NOMO-1 (cell line): Measurements from ENCODE around the gene DAZAP1.
"Not testable (repeated sequence)": the region's sequence is repeated elsewhere in the genome, so short reads cannot be mapped to it uniquely, and the experiment has no call there.

Experiments
- DNase-seq, 2 experiments: peaks; one replicate each; lab custom pipeline; 2025; ENCODE audit not compliant: unreplicated experiment in 2 of 2; lab: John Stamatoyannopoulos, UW

The DAZAP1 gene

DNA sequence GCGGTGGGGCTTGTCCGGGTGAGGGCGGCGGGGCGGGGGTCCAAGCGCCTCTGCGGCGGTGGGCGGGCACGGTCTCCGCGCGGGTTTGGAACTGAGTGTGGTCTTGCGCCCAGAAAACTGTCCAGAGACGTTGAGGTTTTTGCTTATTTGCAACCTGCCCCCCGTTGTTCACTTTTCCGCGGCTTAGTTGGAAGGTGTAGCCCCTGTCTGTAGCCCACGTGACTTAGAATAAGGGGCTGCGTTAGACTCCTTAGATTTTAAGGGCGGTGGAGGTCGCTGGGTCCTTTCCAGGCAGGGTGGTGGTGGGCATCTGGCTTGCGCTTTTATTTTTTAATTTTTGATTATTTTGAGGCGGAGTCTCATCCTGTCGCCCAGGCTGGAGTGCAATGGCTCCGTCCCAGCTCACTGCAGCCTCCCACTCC, 31.6 kb downstream of the DAZAP1 start:
- DNase-seq: no peak

DNA sequence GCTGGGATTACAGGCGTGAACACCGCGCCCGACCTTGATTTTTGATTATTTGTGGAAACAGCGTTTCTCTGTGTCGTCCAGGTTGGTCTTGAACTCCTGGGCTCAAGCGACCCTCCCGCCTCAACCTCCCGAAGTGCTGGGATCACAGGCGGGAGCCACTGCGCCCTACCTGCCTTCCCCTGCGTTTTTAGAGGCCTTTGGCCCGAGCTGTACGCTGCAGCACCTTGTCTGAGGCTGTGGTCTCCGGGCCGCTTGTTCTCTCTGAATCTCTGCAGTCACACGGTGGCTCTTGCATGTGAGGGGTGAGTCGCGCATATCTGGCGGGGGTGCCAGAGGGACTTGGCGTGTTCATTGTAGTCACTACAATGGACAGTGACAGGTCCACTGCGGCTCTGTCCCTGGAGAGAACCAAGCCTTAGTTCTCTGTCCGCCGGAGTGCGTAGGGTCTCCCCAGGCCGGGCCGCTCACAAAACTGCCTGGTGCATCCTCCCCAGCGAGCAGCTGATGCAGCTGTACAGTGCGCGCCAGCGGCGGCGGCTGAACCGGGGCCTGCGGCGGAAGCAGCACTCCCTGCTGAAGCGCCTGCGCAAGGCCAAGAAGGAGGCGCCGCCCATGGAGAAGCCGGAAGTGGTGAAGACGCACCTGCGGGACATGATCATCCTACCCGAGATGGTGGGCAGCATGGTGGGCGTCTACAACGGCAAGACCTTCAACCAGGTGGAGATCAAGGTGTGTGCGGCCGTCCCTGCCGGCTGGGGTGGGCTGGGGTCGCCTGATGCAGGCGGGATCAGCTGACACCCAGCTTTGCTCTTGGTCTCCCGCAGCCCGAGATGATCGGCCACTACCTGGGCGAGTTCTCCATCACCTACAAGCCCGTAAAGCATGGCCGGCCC, 32.4 kb downstream of the DAZAP1 start:
- not testable (repeated sequence) for DNase-seq

GRCh38 chr19:1440418-1440801, 33.0 kb downstream of the DAZAP1 start:
- DNase-seq: no peak

DNA sequence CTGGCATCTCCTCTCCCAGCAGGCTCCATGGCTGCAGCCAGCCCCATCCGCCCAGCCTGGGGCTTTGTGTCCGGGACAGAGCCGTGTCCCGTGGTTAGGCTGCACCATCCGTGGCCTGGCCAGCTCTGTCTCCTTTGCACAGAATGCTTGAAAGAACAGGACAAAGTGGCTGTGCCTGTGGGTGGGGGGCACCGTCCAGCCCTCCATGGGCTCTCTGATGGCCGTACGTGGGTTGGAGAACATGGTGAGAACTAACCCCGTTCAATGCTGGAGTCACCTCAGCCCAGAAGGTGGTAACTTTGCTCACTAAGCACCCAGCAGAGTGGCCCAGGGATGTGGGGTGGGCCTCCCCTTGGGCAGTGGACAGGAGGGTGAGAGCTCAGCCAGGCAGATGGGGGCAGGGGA, 33.6 kb downstream of the DAZAP1 start:
- DNase-seq: no peak

- no peak for DNase-seq
Measured at GRCh38 chr19:1441677-1442438, 34.5 kb downstream of the DAZAP1 start.

DNA sequence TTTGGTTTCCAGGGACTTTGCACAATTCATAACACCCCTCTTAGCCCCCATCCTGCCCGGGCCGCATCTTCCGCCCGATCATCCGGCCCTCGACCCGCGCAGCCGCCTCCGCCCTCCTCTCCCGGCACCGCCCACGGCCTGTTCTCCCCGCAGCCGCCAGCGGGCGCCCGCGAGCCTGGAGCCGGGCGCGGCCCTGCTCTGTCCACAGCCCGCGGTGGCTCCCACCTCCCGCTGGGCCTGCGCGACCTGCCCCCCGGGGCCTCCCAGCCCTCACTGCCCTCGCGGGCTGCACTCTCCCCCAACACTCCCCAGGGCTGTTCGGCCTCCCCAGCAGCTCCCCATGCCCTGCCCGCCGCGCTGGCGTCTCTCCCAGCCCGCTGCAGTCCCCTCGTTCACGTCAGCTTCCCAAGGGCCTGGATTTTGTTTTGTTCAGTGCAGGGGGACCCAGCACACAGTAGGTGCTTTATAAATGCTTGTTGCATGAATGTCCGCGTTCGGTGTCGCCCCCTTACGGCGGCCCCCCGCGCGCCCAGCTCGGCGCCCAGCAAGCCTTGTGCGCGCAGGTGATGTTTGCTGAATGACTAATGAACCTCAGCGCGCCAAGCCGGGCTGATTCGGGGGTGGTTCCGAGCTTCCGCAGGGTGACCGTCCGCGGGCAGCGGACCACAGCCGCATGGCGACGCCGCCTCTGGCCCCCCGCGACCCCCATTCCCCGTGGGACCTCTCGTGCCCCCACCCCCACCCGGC, 38.0 kb downstream of the DAZAP1 start:
- peak; percentile 51 to 74 for DNase-seq

GRCh38 chr19:1445932-1446712, 38.7 kb downstream of the DAZAP1 start:
- no peak for DNase-seq

- DNase-seq: no peak
Measured at GRCh38 chr19:1446713-1447481, 39.5 kb downstream of the DAZAP1 start.

GRCh38 chr19:1447504-1447903, 40.1 kb downstream of the DAZAP1 start:
- DNase-seq: no peak

DNA sequence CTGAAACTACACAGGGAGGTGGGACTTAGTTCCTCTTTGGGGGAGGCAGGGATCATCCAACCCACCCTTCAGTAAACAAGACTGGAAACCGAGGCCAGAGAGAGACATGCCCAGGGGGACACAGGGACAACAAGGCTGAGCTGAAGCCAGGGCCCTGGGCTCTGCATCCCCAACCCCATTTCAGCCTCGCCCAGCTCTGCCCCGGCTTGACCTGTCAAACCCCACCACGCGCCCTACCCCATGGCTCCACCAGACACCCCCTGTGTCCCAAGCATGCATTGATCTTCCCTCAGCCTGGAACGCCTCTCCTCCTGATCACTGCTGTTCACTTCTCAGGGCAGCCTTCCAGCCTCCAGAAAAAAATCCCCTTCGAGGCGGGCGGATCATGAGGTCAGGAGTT, 40.6 kb downstream of the DAZAP1 start:
- no peak for DNase-seq

DNA sequence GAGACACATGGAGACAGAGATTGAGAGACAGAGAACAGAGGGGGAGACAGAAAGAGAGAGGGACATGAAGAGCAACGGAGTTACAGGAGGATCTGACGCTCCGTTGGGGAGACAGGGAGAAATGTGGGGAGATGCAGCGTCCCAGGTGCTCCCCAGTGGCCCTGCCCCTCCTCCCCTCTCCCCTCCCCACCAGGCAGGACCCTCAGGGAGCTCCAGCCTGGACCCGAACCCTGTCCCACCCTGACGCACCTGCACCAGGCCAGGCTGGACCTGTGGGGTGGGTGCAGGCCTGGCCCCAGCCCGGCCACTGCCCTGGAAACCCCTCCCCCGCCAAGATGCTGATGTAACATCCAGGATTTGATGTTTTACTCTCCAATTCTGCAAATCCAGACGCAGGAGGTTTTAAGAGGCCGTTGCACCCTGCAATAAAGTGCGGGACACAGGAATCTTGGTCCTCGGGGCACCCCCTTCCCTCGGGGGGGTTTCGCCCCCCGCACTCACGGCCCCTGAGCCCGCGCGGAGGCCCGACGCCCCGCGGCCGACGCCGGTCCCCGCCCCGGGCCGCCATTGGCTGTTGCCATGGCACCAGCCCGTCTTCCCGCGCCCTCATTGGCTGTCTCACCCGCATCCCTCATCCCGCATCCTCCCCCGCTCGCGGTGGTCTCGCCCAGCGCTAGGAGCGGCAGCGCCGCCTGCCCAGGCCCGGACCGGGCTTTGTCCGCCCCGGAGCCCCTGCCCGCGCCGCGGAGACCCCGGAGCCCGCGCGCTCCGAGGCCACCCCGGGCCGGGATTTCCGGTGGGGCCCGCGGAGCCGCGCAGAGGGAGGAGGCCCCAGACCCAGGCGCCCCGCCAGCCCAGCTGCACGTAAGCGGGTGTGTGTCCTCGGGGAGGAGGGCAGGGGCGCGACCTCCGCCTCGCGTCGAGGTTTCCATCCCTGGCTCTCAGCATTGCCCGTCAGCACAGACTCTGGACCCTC, 42.4 kb downstream of the DAZAP1 start, which contains the start of gene APC2:
Gene APC2 (plus strand): TSS at position 655 of the 976 bp plus-strand sequence. CDS start 2,881 bp downstream, outside the sequence.
- DNase-seq: no peak

DNA sequence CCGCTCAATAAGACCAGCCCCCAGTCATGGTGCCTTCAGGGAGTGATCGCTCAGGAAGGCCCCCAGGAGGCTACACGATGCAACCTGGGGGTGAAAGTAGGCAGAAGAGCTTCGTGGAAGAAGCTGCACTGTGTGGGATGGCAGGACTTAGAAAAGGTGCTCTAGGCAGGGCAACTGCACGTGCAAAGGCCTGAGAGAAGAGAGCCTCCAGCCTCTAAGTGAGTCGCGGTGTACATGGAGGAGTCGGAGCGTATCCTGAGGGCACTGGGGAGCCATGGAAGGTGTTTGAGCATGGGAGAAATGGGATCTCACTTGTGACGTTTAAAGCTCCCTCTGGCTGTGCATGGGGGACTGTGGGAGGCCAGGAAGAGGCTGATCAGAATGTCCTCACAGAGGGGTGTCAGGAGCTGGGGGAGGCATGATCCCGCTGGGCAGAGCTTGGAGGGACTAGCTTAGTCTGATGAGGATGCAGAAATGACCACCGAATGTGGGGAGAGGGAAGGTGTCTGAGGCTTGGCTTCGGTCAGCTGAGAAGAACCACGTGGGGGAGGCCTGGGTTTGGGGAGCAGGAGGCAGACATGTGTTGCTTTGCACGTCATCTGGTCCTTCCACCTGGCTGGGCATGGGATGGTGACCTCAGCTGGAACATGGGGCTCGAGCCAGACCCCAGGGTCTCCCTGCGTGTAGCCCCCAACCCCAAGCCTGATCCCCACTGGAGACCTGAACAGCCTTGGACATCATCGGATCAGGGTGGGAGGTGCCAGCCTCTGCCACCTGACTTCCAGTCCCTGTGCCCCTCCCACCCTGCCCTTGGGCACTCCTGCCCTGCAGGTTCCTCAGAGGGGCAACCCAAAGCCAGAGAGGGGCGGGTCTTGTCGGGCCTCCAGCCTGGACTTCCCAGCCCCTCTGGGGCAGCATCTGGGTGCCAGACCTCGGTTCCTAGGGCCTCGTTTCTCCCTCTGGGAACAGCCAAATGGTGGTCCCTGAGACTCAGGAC, 43.6 kb downstream of the DAZAP1 start:
- DNase-seq: no peak

DNA sequence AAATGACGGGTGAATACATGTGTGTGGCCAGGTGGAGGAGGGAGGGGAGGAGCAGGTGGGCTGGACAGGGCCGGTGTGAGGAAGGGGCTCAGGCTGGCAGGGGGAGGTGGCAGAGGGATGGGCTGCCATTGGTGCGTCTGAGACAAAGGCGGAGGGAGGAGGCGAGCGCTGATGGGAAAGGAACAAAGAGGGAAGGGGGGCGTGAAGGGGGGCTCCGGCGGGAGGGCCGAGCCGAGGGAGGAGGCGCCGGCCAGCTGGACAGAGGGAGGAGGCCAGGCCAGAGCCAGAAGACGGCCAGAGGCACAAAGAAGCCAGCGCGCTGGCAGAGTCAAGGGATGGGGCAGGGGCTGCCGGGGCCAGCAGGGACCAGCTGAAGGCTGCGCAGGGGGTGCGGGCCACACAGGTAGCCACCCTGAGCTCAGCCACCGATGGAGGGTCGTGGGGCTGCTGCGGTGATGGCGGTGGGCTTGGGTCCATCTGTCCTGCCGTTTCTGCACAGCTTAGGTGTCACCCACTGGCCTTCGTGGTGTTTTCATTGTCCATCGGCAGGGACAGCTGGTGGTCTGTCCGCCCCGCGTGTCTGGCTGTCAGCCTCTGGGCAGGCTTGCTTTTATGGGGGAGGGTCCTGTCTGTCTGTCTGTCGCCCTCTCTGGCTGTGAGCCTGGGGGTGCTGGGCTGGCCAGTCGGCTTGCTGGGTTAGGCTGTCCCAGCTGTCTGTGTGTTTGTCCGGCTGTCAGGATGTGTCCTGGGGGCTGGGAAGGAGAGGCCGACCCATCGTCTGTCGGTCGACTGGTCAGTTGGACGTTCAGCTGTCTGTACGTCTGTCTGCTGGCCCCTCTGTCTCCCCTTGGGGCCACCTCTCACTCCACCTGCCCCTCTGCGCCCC, 44.8 kb downstream of the DAZAP1 start:
- no peak for DNase-seq

DNA sequence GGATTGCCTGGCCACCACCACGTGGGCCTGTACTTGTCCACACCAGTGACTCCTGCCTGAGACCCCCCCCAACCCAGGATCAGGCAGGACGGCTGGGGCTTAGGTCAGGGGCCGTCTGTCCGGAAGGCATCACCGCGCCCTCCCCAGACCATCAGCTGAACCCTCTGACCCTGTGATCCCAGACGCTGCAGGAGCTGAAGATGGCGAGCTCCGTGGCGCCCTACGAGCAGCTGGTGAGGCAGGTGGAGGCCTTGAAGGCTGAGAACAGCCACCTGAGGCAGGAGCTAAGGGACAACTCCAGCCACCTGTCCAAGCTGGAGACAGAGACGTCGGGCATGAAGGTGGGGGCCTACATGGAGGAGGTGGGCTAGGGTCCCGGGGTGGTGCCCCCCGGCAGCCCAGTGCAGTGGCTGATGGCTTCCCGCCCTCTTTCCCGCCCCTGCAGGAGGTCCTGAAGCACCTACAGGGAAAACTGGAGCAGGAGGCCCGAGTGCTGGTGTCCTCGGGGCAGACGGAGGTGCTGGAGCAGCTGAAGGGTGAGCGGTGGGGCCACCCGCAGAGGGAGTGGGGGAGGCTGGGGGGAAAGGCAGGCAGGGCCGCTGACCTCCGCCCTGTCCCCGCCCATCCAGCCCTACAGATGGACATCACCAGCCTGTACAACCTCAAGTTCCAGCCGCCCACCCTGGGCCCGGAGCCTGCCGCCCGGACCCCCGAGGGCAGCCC, 45.6 kb downstream of the DAZAP1 start:
- no peak for DNase-seq

DNA sequence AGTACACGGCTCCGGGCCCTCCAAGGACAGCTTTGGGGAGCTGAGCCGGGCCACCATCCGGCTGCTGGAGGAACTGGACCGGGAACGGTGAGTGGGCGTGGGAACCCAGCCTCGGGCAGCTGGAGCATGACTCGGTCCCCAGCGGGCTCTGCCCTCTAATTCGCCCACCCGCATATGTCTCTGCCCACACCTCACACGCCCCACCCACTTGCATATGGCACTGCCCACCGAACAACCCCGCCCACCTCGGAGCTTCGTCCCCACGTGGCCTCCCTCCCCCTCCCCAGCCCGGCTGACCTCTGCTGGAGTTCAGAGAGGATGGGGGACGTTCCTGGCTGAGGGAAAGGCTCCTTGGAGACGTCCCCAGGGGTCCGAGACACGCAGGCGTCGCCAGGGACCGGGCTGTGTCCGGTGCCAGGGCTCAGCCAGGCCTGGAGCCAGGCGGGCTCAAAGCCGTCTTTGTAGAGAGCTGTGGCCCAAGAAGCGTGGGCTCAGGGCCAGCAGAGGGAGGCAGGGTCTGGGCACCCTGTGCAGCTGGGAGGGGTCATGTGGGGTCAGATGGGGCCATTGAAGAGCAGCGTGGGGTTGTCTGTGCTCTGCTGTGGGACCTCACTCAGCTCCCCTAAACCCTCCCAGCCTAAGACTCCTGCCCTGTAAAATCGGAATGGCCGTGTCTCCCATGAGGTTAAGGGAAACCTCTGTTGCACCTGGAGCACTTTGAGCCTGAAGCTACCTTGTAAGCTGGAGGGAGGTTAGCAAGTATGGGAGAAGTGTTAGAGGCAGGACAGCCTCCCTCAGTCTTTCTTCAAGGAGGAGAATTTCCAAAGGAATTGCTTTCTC, 46.4 kb downstream of the DAZAP1 start:
- no peak for DNase-seq
